UCSD-AML1 (cell line): Measurements from ENCODE around the gene PHEX.

Experiments used
- DNase-seq: peaks from one replicate; lab custom pipeline; 2025; ENCODE audit not compliant: unreplicated experiment; lab: John Stamatoyannopoulos, UW

Gene PHEX

DNA sequence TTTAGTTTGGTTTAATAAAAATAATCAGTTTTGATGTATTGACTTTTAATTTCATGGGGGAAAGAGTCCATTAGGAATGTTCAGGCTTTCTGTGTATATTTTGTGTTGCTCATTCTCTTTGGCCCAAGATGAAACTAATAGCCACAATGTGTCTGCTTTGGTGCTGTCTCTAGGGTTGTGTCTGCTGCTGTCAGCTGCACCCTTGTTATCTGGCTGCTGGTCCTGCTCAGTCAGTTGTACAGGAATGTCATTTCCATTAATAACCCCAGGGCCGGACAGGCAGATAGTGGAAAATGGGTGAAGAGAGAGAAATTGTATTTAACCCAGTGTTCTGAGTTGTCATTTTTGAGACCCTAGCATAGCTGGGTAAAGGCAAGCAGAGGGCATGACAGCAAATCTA, 115.1 kb downstream of the PHEX start:
- no peak for DNase-seq

DNA sequence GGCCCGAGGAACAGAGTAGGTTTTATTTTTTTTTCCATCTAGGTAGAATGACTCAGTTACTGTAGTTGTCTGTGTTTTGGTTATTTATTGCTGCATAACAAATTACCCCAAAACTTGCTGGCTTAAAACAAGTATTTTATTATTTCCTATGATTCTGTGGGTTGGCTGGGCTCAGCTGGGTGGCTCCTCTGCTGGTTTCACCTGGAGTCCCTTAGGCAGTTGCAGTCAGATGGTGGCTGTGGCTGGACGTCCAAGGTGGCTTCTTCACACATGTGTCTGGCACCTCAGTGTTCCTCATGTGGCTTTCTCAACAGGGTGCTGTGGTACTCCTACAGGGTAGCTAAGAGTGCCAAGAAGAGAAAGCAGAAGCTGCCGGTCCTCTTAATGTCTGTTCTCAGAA, 115.8 kb downstream of the PHEX start:
- no peak for DNase-seq

DNA sequence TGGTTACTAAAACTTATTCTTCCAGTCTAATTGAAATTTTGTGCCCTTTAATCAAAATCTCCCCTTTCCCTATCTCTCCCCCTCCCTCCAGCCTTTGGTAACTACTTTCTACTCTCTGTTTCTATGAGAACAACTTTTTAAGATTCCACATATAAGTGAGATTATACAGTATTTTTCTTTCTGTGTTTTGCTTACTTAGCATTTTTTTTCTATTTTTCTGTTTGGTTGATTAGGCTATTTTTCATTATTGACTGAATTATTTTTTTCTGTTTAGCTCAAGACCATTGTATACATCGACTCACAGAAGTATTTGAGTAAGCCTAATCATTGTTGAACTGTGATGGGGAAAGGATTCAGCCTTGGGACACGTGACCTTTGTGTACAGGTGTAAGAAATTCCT, 116.4 kb downstream of the PHEX start:
- DNase-seq, result no peak

DNA sequence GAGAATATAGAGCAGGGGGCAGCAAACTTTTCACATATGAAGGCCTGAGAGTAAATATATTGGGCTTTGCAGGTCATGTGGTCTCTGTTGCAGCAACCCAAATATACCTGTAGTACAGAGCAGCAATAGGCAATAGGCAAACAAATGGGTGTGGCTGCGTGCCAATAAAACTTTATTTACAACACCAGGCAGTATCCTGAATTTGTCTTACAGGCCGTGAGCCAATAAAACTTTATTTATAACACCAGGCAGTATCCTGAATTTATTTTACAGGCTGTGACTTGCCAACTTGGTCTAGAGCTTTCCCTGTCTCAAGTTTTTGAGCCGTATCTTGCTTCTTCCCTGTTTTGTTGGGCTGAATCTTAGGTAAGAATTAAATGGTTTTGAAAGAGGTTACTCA, 118.2 kb downstream of the PHEX start:
- no peak for DNase-seq

DNA sequence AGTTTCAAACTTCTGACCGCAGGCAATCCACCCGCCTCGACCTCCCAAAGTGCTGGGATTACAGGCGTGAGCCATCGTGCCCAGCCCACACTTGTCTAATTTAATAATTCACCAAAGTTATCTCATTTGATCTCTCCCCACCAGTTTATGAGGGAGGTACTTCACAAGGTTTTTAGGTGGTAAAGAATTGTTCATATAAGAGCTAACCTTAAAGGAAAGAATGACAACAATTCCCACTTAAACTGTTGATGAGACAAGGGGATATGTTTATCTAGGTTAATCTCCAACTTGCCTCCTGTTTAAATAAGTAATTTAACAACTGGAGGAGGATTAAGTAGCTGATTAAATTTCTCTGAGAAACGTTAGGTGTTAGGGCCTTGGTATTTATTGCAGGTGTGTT, 123.0 kb downstream of the PHEX start:
- DNase-seq, result no peak

DNA sequence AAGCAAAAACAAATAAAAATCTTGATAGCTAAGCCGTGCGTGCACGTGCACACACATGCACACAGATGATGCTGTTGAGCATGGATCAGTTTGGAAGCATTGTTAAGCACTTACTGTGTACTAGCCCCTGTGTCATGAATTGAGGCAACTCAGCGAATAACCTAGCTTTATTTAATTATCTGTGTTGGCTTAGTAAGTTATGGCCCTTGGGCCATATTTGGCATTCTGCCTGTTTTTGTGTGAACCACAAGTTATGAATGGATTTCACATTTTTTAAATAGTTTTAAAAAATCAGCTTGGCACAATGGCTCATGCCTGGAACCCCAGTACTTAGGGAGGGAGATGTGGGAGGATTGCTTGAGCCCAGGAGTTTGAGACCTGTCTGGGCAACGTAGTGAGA, 126.9 kb downstream of the PHEX start:
- DNase-seq, result no peak

DNA sequence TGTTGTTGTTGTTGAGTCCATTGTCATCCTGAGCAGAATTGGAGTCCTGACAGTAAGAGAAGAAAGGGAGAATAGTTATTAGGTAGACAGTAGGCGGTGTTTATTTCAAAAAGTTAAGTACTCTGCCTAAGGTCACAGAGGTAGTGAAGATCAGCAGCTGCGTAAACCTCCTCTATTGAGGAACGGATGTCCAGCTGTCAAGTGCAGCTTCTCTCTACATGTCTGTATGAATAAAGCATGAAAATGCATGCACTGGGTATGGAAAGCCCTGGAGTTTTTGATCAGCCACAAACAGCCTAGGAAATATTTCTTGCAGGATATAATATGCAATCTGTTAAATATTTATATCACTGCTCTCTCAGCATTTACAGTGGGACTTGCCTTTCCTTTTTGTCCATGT, 131.2 kb downstream of the PHEX start:
- no peak for DNase-seq

DNA sequence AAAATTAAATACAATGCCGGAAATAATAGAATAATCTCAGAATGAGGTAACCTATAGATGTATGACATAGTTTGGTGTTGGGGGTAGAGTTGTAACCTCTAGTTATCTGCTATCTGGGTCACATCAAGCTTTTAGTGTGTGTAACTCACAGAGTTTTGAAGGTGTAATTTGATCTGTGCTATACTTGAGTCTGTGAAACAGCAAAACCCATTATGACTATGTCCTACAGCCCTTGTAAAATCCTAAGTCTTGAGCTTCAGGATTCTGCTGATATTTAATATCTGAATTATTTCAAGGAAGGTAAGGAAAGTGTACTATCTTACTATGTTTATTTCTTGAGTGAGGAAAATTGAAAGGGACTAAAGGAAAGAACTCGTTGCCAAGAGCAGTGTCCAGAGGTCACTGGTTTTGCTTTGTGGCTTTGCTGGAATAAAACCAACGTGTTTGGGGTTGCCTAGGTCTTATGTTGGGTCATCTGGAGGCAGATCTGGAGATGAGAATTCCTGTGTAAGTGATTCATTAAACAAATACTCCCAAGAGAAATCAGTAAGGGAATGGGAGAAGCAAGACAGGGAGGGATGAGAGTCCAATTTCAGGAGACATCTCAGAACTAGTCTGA, 132.8 kb downstream of the PHEX start:
- DNase-seq, result no peak

DNA sequence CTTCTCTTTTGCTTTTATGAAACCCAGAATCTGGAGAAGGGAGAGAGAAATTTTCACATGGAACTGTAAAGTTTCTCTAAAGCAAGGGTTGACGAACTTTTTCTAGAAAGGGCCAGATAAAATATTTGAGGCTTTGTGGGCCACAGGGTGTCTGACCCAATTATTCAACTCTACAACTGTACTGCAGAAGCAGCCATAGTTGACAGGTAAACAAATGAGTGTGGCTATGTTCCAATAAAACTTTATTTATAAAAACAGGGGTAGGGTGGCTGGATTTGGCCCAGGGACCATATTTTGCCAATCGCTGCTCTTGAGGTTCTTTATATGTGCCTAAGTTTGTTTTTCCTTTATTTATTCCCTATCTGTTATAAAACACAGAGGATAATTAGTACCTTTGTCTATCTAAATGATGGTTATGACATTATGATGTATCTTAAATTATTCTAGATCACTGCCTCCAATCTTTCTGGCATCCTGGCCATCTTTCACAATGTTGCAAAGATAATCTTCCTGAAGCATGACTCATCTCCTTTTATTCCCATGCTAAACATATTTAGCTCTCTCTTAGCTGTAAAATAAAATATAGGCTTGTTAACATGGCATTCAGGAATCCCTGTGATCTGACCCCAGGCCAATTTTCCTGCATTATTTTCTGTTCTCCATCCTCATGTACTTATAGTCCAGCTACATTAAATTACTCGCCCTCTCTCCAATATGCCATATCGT, 133.8 kb downstream of the PHEX start:
- no peak for DNase-seq

DNA sequence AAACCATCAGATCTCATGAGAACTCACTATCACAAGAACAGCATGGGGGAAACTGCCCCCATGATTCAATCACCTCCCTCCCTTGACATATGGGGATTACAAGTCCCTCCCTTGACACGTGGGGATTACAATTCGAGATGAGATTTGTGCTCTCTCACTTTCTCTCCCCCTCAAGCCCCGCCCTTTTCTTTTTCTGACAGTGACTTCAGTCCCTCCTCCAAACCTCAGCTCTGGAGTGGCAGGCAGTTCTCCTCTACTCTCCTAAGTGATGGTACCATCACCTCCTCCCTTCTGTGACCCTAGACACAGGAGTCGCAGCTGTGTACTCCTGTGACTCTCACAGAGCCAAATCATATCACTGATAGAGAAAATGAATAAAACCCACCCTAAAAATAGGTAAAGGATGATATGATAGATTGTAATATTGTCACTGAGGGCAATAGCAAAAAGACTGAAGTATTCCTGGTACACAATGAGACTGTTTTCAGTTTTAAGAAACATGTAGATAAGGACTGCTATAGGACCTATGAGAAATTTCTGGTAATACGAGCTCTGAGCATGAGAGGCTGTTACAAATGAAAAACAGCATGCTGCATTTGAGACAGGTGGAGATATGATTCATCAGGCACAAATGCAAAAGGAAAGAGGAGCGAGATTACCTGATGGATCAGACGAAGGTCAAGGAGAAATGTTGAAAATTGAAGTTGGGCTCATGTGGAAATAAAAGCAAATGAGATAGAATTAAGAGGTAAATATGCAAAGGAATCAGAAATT, 139.3 kb downstream of the PHEX start:
- DNase-seq, result no peak

DNA sequence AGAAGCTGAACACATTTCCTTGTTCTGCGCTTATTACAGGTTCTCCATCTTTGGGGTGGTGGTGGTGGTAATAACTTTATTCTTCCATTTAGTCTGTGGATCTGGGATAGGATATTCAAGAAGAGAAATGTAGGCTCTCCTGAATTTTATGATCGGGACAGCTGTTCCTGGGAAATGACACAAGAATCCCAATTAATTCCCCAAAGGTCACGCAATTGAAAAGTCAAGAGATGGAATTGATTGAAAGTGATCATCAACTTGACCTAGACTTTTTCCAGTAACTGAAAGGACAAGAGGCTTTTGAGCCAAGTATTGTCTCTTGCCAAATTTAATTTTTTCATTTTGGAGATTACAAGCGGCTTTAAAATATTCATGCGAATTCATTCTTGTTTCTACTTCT, 141.8 kb downstream of the PHEX start:
- DNase-seq, result no peak

DNA sequence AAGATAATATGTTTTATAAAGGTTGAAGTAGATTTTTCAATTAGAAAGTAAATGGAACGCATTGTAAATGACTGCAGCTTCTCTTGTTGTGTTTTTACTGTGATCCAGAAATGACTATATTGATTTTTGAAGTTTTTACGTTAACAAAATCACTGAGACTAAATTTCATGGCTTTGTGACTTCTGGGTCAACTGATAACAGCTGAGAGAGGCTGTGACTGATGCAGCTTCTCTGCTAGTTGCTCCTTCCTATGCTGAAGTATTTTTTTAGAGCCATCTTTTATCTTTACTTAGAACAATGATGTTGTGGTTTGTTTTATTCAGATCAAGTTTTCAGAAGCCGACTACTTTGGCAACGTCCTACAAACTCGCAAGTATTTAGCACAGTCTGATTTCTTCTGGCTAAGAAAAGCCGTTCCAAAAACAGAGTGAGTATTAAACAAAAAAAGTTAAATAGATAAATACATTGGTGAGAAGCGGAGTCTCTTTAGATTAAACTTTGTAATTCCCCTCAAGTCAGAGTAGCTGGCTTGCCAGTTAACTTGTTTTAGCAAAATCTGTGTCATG, 145.9 kb downstream of the PHEX start:
- no peak for DNase-seq

DNA sequence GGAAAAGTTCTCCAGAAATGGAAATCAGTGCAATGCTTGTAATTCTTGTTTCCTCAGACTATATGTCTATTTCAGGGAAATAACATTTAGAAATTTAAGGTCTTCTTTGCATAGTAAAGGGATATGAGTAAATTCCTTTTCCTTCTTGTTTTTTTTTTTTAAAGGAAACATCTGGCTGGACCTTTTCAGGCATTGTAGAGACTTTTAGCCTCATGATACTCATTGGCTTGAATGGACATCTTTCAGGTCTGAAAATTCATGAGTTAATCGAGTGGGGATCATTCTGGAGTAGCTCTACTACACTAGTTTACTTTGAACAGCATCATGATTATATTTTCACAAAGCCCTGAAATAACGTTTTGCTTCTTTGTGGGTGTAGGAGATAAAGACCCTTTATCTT, 152.0 kb downstream of the PHEX start:
- no peak for DNase-seq

DNA sequence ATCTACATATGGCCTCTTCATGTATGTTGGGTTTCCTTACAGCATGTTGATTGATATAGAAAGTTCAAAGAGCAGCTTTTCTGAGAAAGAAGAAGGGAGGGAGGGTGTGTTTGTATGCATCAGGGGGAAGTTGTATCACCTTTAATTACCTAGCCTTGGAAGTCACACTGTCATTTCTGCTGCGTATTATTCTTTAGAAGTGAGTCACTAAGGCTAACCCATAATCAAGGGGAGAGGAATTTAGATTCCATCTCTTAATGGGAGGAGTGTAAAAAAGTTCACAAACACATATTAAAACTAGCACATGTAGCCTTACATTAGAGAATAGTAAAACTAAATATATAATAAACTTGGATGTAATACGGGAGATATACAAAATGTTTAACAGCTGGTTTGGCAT, 154.0 kb downstream of the PHEX start:
- DNase-seq, result no peak

DNA sequence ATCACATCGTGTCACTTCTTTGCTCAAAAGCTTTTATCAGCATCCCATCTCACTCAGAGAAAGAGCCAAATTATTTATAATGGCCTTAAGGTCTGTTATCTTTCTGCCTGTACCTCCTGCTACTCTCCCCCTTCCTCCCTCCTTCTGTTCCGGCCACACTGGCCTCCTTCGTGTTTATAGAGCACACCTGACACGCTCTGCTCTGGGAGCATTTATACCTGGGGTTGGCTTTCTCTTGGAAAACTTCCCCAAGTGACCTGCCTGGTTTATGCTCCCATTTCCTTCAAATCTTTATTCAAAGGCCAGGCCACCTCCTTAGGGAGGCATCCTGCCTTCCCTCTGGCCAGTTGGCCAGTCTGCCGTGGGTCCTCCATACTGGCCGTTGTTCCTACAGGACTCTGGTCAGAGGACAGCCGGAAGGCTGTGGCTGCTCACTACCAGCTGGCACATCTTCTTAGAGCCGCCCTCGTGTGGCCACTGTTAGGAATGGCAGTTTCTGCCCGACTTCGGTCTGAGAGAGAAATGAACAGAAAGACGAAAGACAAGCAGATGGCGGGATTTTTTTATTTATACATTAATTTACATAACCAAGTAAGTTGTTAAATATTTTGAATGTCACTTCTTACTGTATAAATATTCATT, 160.4 kb downstream of the PHEX start:
- DNase-seq, result peak; percentile 43

DNA sequence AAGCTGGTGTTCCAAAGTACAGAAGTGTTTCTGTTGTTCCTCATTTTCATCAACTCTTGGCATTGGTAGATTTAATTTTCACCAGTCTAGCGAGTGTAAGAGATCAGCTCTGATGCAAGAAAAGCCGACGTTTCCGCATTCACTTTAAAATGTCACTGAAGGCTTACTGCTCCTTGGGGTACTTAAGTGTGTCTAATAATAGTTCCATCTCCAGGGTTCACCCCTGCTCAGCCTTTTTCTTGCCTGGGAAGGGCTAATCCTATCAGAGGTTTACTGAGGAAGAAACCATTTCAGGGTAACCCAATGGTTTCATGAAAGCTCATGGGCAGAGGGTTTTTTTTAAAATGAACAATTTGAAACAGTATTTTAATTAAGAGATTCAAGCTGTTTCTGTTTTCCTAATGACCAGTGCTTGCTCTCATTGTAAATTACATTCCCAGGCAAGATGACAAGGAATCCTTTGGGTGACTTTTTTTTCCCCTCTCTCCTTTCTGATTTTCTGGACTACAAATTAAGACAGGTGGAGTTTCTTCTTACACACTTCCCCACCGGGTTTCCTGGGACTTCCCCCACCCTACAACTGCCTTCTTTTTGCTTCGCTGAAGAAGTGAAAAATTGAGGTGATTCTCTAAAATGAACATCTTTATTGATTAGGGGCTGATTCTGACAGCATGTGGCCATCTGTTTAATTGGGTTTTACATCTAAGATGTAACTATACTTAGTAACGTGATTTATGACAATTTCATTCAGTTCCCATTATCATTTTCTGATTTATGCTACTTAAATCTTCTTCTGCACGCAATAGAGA, 161.9 kb downstream of the PHEX start:
- DNase-seq, result no peak

DNA sequence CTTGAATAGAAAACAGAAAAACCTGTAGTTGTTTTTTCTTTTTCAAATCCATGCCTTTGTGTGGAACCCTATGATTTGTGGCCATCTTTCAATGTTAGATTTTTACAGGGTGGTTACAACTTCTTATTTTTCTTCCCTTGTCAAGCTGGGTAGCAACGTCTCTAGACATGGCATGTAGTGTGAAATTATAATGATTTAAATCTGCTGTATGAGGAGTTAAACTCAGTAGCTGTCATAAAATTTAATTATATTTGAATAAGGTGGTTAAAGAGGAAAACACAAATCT, 162.5 kb downstream of the PHEX start:
- no peak for DNase-seq

DNA sequence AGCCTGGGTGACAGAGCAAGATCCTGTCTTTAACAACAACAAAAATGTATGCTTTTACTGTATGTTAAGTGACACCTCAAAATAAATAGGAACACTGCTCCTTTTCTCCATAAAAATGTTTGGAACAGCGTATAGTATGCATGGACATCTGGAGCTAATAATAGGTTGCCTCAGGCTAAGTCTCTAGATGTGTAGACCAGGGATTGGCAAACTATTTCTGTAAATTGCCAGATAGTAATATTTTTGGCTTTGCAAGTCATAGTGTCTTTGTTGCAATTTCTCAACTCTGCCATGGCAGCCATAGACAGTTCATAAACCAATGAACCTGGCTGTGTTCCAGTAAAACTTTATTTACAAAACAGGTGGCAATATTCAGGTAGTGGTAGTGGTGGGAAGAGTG, 164.0 kb downstream of the PHEX start:
- DNase-seq, result no peak

DNA sequence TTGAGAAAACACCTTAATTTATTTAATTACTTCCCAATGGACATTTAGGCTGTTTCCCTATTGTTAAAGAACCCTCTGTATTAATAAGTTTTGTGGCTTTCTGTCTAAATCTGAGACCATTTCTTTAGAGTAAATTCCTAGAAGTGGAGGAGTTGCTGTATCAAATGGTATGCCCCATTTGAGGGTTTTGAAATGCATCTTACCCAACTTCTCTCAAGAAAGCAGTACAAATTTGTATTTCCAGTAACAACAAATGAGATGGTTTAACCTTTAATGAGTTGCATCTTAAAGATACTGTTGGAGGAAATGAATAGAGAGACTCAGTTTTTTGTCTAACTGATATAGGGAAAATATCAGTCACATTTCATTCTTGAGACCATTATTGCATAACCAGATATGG, 170.1 kb downstream of the PHEX start:
- no peak for DNase-seq

DNA sequence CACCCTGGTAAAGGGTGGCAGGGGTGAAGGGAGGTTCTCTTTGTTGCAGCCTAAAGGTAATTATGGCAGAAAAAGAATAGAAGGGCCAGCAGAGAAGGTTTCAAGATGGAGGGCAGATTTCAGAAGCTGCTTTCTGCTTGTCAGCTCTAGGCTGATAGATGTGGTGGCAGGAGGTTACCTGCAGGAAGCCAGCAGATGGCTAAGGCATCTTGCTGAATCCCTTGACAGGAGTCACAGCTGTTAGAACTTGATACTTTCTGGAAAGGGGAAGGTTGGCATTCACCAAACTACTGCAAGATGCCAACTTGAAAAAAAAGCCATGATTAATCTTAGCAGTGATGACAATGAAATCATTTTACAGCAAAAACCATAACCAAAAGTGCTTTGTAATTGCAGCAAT, 171.1 kb downstream of the PHEX start:
- no peak for DNase-seq

DNA sequence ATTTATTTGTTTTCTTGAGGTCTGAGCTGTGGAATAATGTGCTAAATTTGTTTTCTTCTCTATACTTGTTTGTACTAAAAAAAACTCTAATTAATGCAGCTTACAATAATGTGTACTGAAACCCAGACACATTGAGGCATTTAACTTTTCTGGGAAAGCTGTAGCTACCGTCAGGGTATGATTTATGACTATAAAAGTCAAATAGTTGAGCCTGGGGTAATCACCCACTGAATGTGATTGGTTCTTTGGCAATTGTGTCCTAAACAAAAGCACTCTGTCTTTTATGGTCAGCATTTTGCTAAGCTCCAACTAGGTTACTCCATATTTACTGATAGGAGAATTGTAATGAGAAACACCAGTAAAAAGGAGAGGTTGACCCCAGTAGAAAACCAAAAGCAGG, 174.7 kb downstream of the PHEX start:
- no peak for DNase-seq
